Lung microvascular endothelial cell (primary cell): ENCODE measurements around the gene LMNTD2. TPM values are rescaled to one million over a fixed set of nuclear protein-coding genes. Genes with fewer than 3 reads are reported as not detected.
"Not testable (repeated sequence)": the region's sequence is repeated elsewhere in the genome, so short reads cannot be mapped to it uniquely, and the experiment has no call there.

Source experiments
- DNase-seq, 2 donors: peaks; one replicate each; pipeline versions ENCODE4 v3.0.0 to v3.0.0-alpha.2; 2010; ENCODE audit warnings: low read depth in 2 of 2
- total RNA-seq: library from RNA; depleted of rRNA; stranded (reverse); fragments of >200 nt; gene quantifications from 2 replicates; pipeline ENCODE4 v1.2.1, GENCODE V29; 2014

Gene LMNTD2
- total RNA-seq, 1 donor from 2014 or later: 1.4 TPM

DNA sequence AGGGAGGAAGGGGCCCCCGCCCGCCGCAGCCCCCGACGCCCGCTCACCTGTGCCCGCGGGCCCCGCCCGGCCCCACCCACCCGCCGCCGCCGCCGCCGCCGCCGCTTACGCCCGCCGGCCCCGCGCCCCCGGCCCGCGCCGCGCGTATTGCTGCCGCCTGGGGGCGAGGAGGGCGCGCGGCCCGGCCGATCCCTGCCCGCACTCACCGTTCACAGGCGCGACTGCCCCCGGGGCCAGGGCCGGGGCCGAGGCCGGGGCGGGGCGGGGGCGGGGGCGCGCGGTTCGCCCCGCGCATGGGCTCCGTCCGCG, 25.4 kb downstream of the LMNTD2 start:
- no peak for DNase-seq

DNA sequence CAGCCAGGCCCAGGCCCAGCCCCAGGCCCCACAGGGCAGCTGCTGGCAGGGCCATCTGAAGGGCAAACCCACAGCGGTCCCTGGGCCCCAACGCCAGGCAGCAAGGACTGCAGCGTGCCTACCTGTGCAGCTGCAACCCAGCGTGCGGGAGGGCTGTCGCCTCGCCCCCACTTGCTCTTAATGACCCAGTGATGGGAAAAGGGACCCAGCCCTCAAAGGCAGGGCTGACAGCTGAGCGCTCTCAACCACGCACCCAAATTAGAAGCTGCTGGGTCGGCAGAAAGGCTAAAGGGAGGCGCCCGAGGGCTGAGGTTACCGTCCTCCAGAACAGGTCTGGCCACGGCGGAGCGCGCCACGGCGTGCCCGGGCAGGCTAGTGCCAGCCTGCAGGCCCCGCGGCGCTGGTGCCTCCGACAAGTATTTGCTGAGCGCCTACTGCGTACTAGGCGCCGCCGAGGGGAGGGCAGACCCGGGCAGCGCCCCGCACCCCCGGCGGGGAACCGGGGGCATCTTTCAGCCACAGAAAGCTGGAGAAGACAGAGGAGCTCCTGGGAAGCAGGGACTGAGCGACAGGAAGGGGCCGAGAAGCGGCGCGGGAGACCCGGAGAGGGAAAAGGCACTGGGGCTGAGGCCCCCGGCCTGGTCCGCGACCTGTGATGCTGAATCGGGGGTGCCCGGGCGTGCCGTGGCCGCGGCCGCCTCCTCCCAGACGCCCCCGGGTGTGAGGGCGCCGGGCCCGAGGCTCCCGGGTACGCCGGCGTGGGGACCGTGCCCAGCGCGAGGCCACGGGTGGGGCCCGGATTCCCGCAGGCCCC, 25.9 kb downstream of the LMNTD2 start:
- DNase-seq: peak; percentile 46 to 47

DNA sequence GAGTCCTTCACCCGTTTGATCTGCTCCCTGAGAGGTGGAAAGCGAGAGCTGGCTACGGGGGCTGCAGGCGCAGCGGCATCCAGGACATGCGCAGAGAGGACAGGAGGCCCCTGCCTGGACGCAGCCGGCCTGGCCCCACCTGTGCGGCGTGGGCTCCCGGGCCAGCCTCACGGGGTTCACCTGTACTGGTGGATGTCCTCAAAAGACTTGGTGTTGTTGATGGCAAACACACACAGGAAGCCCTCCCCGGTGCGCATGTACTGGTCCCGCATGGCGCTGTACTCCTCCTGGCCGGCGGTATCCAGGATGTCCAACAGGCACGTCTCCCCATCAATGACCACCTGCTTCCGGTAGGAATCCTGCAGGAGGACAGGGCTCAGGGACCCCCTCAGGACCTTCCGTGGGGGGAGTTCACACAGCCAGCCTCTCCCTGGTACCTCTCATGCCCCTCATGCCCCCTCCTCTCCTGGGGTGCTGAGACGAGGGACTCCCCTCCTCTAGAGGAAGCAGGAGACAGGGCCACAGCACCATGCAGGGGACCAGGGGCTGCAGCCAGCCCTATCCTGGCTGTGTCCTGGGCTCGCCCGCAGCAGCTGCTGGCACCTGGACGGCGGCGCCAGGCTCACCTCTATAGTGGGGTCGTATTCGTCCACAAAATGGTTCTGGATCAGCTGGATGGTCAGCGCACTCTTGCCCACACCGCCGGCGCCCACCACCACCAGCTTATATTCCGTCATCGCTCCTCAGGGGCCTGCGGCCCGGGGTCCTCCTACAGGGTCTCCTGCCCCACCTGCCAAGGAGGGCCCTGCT, 26.7 kb downstream of the LMNTD2 start:
- DNase-seq: no peak

DNA sequence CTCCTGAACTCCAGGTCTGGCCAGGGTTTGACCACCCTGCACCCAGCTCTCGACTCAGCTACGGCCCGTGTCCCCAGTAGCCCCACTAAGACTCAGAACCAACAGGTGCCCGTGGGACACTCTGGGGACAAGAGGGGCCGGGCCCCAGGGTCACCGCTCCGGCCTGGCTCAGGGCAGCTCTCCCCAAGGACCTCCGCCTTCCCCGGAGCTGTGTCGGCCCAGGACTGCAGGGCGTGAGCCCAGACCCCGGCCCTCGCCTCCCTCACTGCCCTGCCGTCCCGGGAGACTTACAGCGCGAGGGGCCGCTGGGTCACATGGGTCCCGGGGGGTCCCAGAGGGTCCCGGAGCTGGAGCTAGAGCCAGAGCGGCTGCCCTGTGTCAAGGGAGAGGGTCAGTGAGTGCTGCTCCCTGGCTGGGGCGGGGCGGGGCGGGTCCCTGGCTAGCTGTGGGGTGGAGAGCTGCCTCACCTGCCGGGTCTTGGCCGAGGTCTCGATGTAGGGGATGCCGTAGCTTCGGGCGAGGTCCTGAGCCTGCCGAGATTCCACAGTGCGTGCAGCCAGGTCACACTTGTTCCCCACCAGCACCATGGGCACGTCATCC, 27.5 kb downstream of the LMNTD2 start:
- no peak for DNase-seq

DNA sequence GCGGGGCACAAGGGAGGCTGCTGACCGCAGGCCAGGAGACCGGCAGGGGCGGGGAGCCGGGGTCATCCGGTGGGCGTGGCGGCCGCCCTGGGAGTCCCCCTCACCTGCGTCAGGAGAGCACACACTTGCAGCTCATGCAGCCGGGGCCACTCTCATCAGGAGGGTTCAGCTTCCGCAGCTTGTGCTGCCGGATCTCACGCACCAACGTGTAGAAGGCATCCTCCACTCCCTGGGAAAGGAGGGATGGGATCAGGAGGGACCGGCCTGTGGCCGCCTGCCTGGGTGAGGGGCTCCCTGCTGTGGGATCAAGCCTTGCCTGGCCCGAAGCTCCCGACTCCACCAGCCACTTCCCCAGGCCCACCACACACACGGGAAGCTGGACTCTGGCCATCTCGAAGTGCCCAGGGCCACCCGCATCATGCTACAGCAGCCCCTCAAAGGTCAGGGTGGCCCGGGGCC, 28.0 kb downstream of the LMNTD2 start:
- no peak for DNase-seq

DNA sequence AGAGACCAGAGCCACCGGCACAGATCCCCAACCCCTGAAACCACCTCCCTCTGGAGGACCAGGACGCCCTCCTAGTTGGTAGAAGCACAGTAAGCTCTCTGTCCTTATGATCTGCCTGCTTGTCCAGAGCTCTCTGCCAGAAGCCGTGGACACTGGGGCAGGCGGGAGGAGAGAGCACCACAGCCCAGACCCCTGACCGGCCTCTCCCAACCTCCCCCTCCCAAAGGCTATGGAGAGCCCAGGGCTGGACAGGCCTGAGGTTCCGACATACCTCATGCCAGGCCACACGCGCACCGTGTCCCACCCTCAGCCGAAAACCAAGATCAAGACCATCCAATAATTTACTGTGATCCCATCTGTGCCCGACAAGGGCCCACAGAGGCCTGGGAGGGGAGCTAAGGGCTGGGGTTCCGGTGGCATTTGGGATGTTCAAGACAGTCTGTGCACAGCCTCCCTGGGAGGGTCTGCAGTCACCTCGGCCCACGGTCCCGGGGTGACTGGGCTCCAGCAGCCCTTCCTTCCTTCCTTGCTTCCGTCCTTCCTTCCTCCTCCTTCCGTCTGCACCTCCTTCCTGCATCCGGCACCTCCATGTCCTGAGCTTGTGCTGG, 28.5 kb downstream of the LMNTD2 start:
- DNase-seq: no peak

DNA sequence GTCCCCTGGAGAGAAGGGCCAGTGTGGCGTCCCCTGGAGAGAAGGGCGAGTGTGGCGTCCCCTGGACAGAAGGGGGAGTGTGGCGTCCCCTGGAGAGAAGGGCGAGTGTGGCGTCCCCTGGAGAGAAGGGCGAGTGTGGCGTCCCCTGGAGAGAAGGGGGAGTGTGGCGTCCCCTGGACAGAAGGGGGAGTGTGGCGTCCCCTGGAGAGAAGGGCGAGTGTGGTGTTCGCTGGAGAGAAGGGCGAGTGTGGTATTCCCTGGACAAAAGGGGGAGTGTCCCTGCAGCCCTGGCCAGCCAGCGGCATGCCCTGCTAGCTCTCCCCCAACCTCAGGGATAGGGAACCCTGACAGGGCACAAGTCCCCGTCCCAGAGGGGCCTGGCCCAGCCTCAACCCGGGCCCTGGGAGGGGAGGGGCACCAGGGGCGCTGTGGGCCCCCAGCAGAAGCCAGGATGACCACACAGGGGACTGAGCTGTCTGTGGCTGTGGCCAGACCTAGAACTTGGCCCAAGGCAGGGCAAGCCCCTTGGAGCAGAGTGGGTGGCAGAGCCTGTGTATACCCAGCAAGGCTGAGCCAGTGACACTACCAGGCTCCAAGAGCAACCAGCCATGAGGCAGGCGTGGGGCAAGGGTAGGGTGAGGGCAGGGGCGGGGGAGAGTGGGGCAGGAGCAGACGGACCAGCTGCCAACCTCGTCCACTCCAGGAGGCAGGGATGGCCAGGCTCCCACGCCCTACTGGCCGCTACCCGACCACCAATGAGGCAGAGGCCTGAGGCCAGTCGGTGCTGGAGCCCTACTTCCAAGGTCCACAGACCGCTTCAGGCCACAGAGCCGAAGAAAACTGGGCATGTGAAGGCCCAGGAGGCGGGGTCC, 29.3 kb downstream of the LMNTD2 start:
- no peak for DNase-seq

DNA sequence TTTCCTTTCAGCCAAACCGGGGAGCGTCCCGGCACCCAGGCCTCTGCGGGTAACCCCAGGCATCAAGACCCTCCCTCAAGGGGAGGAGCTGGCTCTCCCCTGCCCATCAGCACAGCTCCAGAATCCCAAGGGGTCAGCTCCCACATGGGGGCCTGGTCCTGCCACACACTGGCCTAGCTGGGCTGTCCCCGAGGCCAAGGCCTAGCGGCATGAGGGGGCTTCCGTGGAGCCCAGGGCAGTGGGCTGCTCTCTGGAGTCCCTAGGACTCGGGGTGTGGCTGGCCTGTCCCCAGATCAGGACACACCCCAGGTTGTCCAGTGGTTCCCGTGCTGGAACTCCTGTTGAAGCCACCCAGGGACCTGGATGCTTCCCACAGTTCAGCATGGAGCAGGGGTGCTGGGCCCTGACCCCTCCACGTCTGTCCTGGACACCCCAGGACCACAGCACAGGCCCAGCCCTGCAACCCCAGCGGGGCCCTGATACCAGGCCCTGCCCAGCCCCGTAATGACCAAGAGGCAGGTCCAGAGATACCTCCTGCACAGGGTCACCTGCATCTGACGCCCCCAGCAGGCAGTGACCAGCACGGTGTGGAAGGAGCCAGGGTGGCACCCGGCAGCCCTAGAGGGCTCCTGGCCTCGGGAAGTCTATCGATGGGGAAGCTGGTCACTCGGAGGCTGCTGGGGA, 30.7 kb downstream of the LMNTD2 start:
- peak in 1 of 2 donors; percentile 0 for DNase-seq

DNA sequence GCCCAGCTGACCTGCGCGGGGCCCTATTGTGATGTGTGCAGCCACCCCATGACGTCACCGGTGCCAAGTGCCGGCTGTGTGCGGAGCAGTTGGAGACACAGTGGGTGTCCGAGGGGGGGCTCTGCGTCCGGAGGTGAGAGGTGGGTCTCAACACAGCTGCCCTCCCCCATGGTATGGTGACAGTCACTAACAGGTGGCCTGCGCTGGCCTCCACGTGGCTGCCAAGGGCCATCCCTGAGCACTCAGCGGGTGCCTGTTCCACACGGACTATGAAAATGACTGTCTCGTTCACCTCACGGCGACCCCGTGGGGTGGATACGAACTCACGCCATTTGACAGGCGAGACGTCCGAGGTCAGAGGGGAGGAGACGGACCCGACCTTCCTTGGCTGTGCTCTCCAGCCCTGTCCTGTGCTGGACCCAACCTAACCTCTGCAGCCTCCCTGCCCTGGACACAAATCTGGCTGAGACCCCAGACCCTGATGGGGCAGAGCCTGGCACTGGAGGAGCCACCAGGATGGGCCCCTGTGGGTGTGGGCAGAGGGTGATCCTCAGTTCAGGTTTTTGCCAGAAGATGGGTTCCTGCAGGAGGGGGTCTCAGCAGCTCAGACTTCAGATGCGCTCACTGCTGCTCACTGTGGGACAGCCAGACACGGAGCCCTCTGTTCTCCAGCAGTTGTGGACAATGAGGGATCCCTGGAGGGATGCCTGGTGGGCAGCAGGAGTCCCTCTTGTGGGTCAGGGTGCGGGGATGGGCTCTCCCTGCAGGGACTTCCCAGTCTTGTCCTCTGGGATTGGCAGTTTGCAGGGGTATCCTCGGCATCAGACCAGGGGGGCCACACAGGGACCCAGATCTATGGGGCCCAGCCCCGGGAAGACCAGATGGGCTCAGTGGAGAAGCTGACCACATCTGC, 31.5 kb downstream of the LMNTD2 start:
- DNase-seq: peak in 1 of 2 donors; percentile 0

DNA sequence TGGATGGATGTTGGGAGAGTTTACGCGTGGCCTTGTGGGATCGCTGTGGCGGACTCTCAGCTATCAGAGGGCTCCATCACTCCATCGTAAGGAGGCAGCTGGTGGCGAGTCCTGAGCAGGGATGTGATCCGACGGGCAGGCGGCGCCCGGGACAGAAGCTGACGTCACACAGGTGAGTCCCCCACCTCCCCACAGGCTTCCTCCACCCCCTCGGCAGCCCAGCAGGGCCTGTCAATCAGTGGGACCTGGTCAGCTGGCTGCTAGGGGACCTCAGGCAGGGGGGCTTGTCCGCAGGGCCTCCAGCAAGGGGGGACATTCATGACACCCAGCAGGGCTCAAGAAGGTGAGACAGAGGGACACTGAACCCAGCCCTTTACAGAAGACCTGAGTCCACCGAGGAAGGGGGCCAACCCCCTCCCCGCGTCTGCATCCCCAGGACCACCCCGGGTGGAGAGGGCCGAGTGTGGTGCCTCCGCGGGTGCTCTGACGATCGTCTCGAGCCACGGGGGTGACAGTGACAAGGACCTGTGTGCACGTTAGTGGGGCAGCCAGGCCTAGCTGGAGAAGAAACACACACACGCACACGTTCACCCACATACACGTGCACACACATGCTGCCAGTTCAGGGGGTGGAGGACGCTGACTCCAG, 32.2 kb downstream of the LMNTD2 start:
- peak in 1 of 2 donors; percentile 1 for DNase-seq

DNA sequence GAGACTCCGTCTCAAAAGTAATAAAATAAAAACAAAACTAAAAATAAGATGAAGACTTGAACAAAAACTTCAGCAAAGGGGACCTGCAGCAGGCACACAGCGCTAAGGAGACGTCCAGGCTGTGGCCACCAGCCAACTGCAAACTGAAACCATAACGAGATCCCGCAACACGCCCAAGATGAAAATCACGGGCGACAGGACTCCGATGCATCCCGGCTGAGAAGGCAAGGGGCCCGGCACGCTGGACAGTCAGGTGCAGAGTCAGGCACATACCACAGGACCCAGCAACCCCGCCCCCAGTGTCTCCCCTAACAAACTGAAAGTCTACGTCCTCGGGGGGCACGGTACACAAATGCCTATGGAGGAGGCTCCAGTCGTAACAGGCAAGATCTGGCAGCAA, 34.3 kb downstream of the LMNTD2 start:
- DNase-seq: no peak

DNA sequence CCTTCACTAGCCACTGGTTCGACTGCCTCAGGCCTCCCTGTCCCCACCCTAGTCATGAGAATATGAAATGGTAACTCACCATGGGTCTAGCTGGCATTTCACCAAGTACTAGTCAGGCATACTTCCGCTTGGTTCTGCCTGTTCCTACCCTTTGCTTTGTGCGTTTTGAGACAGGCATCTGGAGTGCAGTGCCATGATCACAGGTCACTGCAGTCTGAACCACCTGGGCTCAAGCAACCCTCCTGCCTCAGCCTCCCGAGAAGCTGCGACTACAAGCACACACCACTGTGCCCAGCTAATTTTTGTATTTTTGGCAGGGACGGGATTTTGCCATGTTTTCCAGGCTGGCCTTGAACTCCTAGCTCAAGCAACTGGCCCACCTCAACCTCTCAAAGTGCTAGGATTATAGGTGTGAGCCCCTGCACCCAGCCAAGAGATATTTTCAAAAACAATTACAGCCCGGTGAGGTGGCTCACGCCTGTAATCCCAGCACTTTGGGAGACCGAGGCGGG, 39.3 kb downstream of the LMNTD2 start:
- no peak for DNase-seq

DNA sequence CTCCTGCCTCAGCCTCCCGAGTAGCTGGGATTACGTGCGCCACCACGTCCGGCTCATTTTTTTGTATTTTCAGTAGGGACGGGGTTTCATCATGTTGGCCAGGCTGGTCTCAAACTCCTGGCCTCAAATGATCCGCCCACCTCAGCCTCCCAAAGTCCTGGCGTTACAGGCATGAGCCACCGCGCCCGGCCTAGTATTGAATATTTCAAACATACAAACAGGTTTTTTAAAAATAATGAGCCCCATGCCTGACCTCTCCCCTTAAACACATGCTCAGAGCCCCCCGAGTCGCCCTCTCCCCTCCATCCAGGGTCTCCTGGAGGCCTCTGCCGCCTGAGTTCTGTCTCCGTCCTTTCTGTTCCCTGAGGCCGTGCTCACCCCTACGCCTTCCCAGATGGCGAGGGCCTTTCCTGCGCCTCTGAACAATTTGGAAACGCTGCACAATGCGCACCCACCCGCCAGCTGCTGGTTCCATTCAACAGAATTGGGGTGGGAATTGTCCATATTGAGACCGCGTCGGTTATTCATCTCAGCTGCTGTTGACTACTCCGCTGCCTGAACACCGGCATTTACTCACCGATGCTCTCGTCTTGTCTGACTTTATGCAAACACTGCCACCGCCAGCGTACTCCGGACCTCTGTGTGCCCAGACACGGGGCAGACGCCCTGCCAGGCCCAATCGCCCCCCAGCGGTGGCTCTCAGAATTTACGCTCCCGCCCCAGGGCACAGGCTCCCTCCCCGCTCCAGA, 39.9 kb downstream of the LMNTD2 start:
- no peak for DNase-seq

DNA sequence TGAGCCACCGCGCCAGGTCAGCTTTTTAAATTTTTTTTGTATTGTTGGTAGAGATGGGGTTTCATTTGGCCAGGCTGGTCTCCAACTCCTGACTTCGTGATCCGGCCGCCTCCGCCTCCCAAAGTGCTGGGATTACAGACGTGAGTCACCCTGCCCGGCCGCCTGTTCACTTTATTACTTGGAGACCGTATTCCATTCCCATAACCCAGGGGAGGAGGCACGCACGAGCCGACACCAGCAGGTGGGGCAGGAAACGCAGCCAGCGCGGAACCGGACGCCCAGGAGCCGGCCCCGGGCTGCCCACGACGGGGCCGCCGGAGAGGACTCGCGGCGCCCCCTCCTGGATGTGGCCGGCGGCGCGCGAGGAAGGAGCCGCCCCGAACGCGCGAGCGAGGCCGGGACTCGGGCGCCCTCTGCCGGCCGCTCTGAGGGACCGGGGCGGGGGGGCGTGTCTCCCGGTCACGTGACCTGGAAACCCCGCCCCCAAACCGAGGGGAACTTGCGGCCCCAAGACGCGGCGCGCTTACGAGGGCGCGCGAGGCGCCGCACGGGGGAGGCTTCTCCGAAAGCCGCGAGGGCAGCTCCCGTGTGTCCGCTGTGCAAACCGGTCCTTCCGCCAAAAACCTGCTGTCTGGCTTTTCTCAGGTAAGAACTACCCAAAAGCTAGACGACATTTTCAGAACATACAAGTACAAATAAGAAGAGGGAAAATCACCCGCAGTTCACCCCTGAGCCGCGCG, 41.9 kb downstream of the LMNTD2 start:
- peak; percentile 94 to 96 for DNase-seq

DNA sequence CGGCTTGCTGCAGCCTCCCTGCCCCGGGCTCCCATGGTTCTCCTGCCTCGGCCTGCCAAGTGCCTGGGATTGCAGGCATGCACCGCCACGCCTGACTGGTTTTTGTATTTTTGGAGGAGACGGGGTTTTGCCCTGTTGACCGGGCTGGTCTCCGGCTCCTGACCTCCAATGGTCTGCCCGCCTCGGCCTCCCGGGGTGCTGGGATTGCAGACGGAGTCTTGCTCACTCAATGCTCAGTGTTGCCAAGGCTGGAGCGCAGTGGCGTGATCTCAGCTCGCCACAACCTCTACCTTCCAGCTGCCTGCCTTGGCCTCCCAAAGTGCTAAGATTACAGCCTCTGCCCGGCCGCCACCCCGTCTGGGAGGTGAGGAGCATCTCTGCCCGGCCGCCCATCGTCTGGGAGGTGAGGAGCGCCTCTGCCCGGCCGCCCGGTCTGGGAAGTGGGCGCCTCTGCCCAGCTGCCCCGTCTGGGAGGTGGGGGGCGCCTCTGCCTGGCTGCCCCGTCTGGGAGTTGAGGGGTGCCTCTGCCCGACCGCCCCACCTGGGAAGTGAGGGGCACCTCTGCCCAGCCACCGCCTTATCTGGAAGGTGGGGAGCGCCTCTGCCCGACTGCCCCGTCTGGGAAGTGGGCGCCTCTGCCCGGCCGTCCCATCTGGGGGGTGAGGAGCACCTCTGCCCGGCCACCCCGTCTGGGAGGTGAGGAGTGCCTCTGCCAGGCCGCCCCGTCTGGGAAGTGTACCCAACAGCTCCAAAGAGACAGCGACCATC, 43.4 kb downstream of the LMNTD2 start:
- DNase-seq: not testable (repeated sequence)

DNA sequence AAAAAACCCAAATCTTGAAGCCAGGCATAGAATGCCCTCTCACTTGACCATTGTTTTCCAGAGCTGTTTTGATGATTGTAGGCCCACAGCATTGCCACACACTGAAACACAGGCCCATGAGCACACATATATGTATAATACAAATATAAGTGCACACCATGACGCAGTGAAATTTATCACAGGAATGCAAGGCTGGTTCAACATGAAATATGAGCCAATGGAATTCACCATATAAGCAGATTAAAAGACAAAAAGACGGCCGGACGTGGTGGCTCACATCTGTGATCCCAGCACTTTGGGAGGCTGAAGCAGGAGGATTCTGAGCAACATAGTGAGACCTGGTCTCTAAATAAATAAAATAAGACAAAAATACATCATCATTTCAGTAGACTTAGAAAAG, 44.1 kb downstream of the LMNTD2 start:
- DNase-seq: no peak
